Epithelial cell of proximal tubule (primary cell): ENCODE results near the gene CCNF. TPM values are rescaled to one million over a fixed set of nuclear protein-coding genes. Genes with fewer than 3 reads are reported as not detected.
A peak's percentile ranks its signal among the peaks of the same experiment; 100 is the strongest.

ENCODE experiments used
- DNase-seq: peaks from one replicate; pipeline ENCODE4 v3.0.0-alpha.2; 2011; ENCODE audit warnings: low read depth
- H3K4me3 ChIP-seq: 2 replicates; pipeline ENCODE4 v1.5.1; 2011; ENCODE audit warnings: low read depth, mild to moderate bottlenecking, low read length
- CTCF ChIP-seq: conservative IDR thresholded peaks from 2 replicates; pipeline ENCODE4 v1.5.1; 2012; ENCODE audit warnings: low read depth, mild to moderate bottlenecking, low read length
- total RNA-seq: library from RNA; depleted of rRNA; stranded (reverse); fragments of >200 nt; gene quantifications from 2 replicates; pipeline ENCODE4 v1.2.3, GENCODE V29; 2015

The CCNF gene
- total RNA-seq, 1 donor from 2014 or later: 47.5 TPM

DNA sequence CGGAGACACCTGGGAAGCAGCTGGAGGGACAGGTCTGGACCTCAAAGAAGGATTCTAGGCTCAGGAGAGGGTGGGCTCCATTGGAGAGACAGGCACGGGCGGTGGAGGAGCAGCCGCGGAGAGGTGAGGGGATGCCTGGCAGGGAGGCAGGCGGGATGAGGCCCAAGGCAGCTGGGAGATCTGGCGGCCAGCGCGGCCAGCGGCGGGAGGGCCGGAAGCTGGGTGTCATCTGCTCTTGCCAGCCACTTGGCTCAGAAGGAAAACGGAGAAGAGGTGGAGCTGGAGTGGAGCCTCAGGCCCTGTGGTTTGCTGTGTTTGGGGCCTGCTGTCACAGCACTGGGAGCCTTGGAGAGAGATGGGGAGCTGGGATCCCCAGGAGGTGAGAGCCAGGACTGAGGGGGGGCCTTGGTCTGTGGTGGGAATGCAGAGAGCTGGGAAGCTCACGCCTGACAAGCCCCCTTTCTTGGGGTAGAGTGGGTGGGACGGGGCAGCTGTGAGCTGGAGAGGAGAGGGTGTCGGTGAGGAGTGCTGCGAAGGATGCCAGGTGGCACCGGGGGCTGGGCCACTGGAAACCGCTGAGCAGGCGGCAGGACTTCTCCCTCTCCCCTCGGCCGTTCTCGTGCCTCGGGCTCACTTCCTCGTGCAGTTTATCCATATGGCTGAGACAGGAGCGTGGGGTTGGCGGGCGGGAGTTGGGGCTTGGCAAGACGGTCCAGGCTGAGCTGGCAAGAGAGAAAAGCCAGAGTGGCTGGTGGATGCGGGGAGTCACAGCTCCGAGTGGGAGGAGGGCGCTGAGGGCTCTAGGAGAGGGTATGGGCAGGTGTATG, 53.7 kb downstream of the CCNF start:
- no peak overlapping the region for H3K4me3 ChIP-seq
- DNase-seq: no peak
- no peak for TF ChIP-seq CTCF

DNA sequence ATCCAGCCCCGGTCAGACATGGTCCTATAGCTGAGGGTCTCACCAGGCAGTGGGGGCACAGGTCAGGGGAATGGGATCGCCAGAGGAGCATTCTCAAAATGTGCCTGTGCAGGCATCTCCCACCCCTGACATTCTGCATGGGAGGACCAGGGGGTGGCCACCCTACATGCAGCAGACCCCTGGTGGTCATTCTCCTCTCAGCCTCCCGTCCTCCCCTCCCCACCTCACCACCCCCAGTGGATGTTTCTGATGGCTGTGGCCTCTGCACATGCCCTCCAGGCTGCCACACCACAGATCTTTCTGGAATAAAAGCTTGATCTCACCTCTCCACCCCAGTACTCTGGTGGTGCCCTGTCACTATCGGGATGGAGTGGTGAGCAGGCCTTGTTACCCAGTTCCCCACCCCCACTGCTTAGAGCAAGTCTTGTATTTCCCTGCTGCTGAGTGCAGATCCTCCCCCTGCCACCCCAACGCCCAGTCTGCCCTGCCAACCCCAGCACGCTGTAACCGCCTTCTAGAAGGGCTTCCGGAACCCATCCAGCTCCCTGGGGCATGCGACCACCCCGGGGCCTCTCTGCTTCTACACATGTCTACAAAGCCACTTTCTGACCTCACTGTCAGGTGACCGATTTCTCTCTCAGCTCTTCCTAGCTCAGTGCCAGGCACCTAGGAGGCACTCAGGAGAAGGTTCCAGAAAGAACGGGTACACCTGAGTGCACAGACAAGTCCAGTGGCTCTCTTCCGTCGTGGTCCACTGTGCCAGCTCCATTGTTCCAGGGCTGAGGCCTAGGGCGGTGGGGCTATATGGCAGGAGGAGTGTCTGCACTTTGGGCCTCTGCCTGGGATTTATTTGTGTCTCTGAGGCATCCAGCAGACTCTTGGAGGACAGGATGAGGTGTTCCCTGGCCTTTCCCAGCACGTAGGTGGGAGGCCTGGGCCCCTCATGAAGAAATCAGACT, 55.0 kb downstream of the CCNF start:
- H3K4me3 ChIP-seq: no peak overlapping the region
- DNase-seq: no peak
- TF ChIP-seq CTCF: no peak

DNA sequence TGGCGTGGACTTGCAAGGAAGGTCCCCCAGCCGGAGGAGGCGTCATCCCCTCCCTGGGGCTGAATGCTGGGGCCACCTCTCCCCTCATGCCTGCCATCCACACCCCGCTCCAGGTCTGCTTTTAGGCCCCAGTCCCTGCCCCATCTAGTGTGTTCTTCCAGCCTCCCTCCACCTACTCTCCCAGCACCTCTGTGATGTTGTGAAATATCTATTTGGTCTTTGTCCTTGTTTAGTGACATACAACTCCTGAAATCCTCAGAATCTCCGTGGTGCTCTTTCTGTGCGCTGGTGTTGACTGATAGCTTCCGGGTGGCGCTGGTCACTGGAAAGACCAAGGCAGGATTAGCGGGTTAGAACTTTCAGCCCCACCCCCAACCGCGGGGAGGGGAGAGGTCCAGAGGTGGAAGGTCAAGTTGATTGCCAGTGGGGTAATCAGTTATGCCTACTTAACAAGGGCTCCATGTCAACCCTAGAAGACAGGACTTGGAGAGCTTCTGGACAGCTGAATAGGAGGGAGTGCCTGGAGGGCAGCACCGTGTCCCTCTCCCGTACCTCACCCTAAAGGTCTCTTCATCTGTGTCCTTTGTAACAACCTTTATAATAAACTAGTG, 55.8 kb downstream of the CCNF start:
- DNase-seq: no peak
- no peak overlapping the region for H3K4me3 ChIP-seq
- no peak for TF ChIP-seq CTCF

- H3K4me3 ChIP-seq: no peak overlapping the region
- no peak for TF ChIP-seq CTCF
- DNase-seq: no peak
Measured at GRCh38 chr16:2485811-2486507, 56.7 kb downstream of the CCNF start.

DNA sequence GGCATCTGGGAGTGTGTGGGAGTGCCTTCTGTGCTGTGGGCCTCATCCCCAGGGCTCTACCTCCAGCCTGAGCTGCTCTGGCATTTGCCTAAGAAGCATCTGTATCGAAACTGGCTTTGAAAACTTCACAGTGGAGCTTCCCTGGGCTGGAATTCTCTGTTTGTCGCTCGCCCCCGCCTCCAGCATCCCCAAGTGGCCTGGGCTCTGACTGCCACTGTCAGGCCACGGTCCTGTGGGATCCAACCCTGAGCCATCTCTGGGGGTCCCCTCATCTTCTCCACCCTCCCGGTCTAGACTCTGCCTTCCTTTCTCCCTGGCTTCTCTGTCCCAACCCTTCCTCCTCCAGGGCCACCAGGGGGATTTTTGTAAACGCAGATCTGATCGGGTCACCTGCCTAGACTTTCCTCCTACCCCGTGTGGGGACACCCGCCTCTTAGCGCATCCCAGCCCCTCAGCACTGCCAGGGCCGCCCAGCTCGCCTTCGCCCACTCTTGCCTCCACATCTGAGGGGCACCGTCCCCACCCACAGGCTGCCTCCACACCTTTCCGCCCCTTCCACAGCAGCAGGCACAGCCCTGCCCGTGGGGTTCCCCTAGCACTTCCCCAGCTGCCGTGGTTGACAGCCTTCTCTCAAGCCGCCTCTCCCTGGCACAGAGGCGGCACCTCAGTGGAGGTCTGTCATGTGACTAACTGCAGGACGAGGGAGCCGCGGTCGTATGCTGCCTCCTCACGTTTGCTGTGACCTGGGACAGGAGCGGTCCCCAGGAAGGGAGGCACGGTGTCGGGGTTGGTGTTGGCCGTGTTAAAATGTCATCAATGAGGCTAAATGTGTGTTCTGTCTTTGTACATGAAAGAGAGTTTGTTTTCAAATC, 57.6 kb downstream of the CCNF start:
- peak; percentile 48 for TF ChIP-seq CTCF
- DNase-seq: no peak
- H3K4me3 ChIP-seq: no peak overlapping the region

- DNase-seq: no peak
- TF ChIP-seq CTCF: no peak
- H3K4me3 ChIP-seq: no peak overlapping the region
Measured at GRCh38 chr16:2487517-2487842, 58.2 kb downstream of the CCNF start.
